ENCODE data around the gene TBC1D9.

DNA sequence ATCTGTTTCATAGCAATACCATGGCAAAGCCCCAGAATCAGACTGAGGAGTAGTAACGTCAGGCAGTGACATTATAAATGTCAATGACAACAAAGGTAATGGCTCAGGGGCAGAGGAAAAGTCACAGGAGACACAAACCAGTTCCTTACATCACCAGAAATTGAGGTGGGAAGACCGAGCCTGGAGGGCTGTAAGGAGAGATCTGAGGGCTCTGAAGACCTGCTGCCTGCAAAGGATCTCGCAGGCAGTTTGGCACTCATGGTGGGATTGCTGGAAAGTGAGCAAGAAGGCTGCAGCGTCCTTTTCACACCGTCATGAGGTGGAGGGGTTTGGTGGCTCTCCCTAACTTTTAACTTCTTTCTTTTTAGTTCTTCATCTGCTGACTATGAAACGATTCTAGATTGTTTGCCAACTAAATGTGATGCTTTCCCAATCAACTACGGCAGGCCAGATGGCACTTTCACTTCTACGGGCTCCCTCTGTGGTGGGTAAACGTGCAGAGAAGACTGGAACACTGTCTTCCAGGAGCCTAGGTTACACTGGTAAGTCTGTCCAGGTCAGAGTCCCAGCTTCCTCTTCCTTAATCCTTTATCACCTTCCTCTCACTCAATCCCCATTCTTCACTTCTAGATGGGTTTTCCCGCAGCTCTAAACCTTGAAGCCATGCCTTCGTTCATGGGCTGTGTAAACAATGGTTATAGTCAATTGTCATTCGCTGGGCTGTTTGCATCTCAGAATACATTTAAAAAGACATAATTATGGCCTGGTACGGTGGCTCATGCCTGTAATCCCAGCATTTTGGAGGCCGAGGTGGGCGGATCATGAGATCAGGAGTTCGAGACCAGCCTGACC lies 58.2 kb downstream of the TBC1D9 start:
- TF ChIP-seq POLR2A (IDR thresholded peaks at IDR 0.05): no peak
- TF ChIP-seq, protein P1, sequence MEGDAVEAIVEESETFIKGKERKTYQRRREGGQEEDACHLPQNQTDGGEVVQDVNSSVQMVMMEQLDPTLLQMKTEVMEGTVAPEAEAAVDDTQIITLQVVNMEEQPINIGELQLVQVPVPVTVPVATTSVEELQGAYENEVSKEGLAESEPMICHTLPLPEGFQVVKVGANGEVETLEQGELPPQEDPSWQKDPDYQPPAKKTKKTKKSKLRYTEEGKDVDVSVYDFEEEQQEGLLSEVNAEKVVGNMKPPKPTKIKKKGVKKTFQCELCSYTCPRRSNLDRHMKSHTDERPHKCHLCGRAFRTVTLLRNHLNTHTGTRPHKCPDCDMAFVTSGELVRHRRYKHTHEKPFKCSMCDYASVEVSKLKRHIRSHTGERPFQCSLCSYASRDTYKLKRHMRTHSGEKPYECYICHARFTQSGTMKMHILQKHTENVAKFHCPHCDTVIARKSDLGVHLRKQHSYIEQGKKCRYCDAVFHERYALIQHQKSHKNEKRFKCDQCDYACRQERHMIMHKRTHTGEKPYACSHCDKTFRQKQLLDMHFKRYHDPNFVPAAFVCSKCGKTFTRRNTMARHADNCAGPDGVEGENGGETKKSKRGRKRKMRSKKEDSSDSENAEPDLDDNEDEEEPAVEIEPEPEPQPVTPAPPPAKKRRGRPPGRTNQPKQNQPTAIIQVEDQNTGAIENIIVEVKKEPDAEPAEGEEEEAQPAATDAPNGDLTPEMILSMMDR (IDR thresholded peaks at IDR 0.05): no peak
